Spleen (tissue), 11 donors: ENCODE data around the gene DICER1. TPM values are rescaled to one million over a fixed set of nuclear protein-coding genes. Genes with fewer than 3 reads are reported as not detected.
"Not testable (repeated sequence)": the region's sequence is repeated elsewhere in the genome, so short reads cannot be mapped to it uniquely, and the experiment has no call there.

Experiments
- DNase-seq: peaks from one replicate; pipeline ENCODE4 v3.0.0-alpha.2; 2020
- H3K27ac ChIP-seq, 8 donors: fragments of 200-600 bp; sonication (generic) in 7 of 8; 1 replicate in 4 of 8; 2 replicates in 4 of 8; pipeline versions ENCODE4 v1.5.0 to v1.8.0; 2016 to 2021; ENCODE audit warnings: inconsistent platforms in 4 of 8, mild to moderate bottlenecking in 4 of 8, moderate library complexity in 1 of 8
- H3K27me3 ChIP-seq, 7 donors: fragments of 200-600 bp; sonication (generic) in 6 of 7; replicated peaks in 1 of 7; 1 replicate in 4 of 7; 2 replicates in 3 of 7; pipeline versions ENCODE4 v1.5.0 to v1.8.0; 2016 to 2021; ENCODE audit warnings: inconsistent platforms in 3 of 7, mild to moderate bottlenecking in 1 of 7
- H3K36me3 ChIP-seq, 6 donors: fragments of 200-600 bp; sonication (generic) in 5 of 6; 1 replicate in 4 of 6; 2 replicates in 2 of 6; pipeline versions ENCODE4 v1.5.0 to v1.8.0; 2016 to 2021; ENCODE audit warnings: inconsistent platforms in 2 of 6
- H3K4me1 ChIP-seq, 6 donors: fragments of 200-600 bp; sonication (generic) in 5 of 6; 1 replicate in 3 of 6; 2 replicates in 3 of 6; pipeline versions ENCODE4 v1.5.0 to v1.8.0; 2016 to 2021; ENCODE audit warnings: inconsistent platforms in 3 of 6
- H3K4me3 ChIP-seq, 8 donors: fragments of 200-600 bp; sonication (generic) in 7 of 8; 1 replicate in 4 of 8; 2 replicates in 4 of 8; pipeline versions ENCODE4 v1.5.0 to v1.8.0; 2016 to 2021; ENCODE audit warnings: inconsistent platforms in 4 of 8, mild to moderate bottlenecking in 4 of 8, moderate library complexity in 2 of 8
- H3K9me3 ChIP-seq, 8 donors: fragments of 200-600 bp; sonication (generic) in 7 of 8; 1 replicate in 4 of 8; 2 replicates in 4 of 8; pipeline versions ENCODE4 v1.5.0 to v1.8.0; 2016 to 2021; ENCODE audit warnings: inconsistent platforms in 4 of 8
- CTCF ChIP-seq, 11 experiments: fragments of 200-600 bp in 7 of 11; fragments of 450-650 bp in 4 of 11; sonication (generic) in 4 of 11; IDR thresholded peaks in 8 of 11; conservative IDR thresholded peaks in 3 of 11; 1 replicate in 7 of 11; 2 replicates in 4 of 11; pipeline versions ENCODE4 v1.4.0 to v1.8.0; 2016 to 2021; ENCODE audit warnings: antibody characterized with exemption in 11 of 11, inconsistent platforms in 4 of 11, mild to moderate bottlenecking in 1 of 11
- POLR2A ChIP-seq, 3 donors: fragments of 450-650 bp; IDR thresholded peaks; one replicate each; pipeline ENCODE4 v1.5.1; 2017; ENCODE audit warnings: antibody characterized with exemption in 3 of 3, mild to moderate bottlenecking in 1 of 3
- POLR2AphosphoS5 ChIP-seq, 3 donors: sonication (generic); formaldehyde crosslinking; IDR thresholded peaks; one replicate each; pipeline ENCODE4 v1.5.1; 2017; ENCODE audit warnings: antibody characterized with exemption in 3 of 3
- WGBS, 5 donors: extraction: QIAGEN DNeasy Blood & Tissue Kit in 3 of 5; methylation state at CpG; one replicate each; pipeline versions ENCODE4 v1.1.5 to v1.1.7; 2013 to 2018; 5-methylcytosine and 5-hydroxymethylcytosine counted together
- intact Hi-C: fragments of 100-400 bp; cut with DNase I; formaldehyde crosslinking; loops from one replicate; pipeline ENCODE4 v1.15.0; 2023; ENCODE audit warnings: low total_unique reads
- polyA plus RNA-seq, 3 donors: library from polyadenylated mRNA; stranded (reverse); fragments of 200-250 nt; gene quantifications; one replicate each; pipeline ENCODE4 v1.2.1, GENCODE V29; 2013
- total RNA-seq, 7 donors: library from RNA; depleted of rRNA in 3 of 7; stranded (reverse); fragments of >200 nt in 3 of 7; fragmentation: NEBNext Ultra II Directional in 4 of 7; extraction: Animal tissue kit (Norgen Biotek cat#: 25700) in 4 of 7; gene quantifications; one replicate each; pipeline versions ENCODE4 v1.1.0 to v1.2.1, GENCODE V29; 2016 to 2021
- donor health status: healthy with polysubstance abuse.
- donor health status: DM: no; HTN: no; CAD: no; lungs with moderate emphysema.
- donor health status: DM: no; HTN: no; CAD: no.
- donor health status: Bipolar disorder and iron deficiency.
- donor health status: healthy.
- donor health status: DM: no; HTN: no; CAD: no.
- donor health status: DM: yes; HTN: yes; CAD: no.

Gene DICER1
- total and polyA plus RNA-seq, 10 donors: 7.1 to 124 (median 73.5) TPM

DNA sequence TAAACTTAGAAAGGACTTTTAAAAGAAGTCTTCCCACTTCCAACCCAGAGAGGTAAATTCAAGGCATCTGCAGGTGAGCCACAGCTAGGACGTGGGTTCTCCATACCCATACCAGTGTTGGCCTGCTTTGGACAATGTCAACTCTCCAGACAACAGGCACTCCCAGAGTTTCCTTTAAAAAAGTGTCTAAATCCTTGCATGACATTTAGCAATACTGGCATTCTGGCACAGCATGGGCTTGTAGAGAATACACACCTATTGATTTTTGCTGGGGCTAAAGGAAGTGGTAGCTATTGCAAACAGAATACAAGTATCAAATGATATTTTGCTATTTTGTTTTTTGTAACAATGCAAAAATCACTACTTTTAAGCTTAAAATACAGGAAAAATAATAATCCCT is 25.8 kb upstream of the DICER1 start:
- H3K36me3 ChIP-seq: no peaks in the 10 kb centered on the region
- DNase-seq: no peak
- no peak overlapping the region for H3K4me3 ChIP-seq
- peak overlapping the region; percentile 53 to 93 (median 90) for H3K27ac ChIP-seq
- TF ChIP-seq CTCF (IDR thresholded peaks at IDR 0.05 in 8 of 11, conservative IDR thresholded peaks at IDR 0.05 in 3 of 11): no peak
- no peak for TF ChIP-seq POLR2AphosphoS5 (IDR thresholded peaks at IDR 0.05)
- no peak for TF ChIP-seq POLR2A (IDR thresholded peaks at IDR 0.05)
- WGBS, 5 donors: 78 to 100% (median 87%) methylated on average over 1 of the region's 1 CpG
- H3K9me3 ChIP-seq: peaks cover 0 to 7% (median 0%) of the 10 kb centered on the region in 8 donors
- H3K27me3 ChIP-seq: peaks cover 0 to 15% (median 0%) of the 10 kb centered on the region in 7 donors
- intact Hi-C loops: no loop called here
- peaks cover 8 to 49% (median 31%) of the 10 kb centered on the region in 6 donors for H3K4me1 ChIP-seq

- no peaks in the 10 kb centered on the region for H3K36me3 ChIP-seq
- DNase-seq: no peak
- no peaks in the 10 kb centered on the region for H3K9me3 ChIP-seq
- intact Hi-C loops: no loop called here
- H3K4me3 ChIP-seq: no peak overlapping the region
- H3K27me3 ChIP-seq: peaks cover 0 to 15% (median 0%) of the 10 kb centered on the region in 7 donors
- H3K27ac ChIP-seq: peak overlapping the region in 5 of 8 donors; percentile 90 to 93 (median 92)
- TF ChIP-seq CTCF (IDR thresholded peaks at IDR 0.05 in 8 of 11, conservative IDR thresholded peaks at IDR 0.05 in 3 of 11) (no peak), POLR2A (IDR thresholded peaks at IDR 0.05) (no peak), POLR2AphosphoS5 (IDR thresholded peaks at IDR 0.05) (no peak)
- H3K4me1 ChIP-seq: peaks cover 8 to 44% (median 31%) of the 10 kb centered on the region in 6 donors
- WGBS, 5 donors: 89 to 96% (median 95%) methylated on average over 8 of the region's 8 CpGs
Measured at GRCh38 chr14:95182379-95182778, 25.1 kb upstream of the DICER1 start.

- no peaks in the 10 kb centered on the region for H3K9me3 ChIP-seq
Measured at GRCh38 chr14:95180966-95181741, 23.8 kb upstream of the DICER1 start.

GRCh38 chr14:95175670-95176069 is 18.3 kb upstream of the DICER1 start:
- H3K4me1 ChIP-seq: peaks cover 0 to 28% (median 7%) of the 10 kb centered on the region in 6 donors
- H3K4me3 ChIP-seq, intact Hi-C loops, H3K27ac ChIP-seq, H3K27me3 ChIP-seq, DNase-seq, H3K36me3 ChIP-seq, H3K9me3 ChIP-seq: not testable (repeated sequence)
- WGBS, 5 donors: 93 to 100% (median 99%) methylated on average over 3 of the region's 3 CpGs

More at GRCh38 chr14:95180966-95181741, 23.8 kb upstream of the DICER1 start:
- no peak for DNase-seq
- no peak overlapping the region for H3K27ac ChIP-seq
- H3K4me1 ChIP-seq: peaks cover 8 to 36% (median 28%) of the 10 kb centered on the region in 6 donors
- 80 to 90% (median 84%) methylated on average over 8 of the region's 8 CpGs for WGBS, 5 donors
- peaks cover 0 to 13% (median 0%) of the 10 kb centered on the region in 7 donors for H3K27me3 ChIP-seq
- no peaks in the 10 kb centered on the region for H3K36me3 ChIP-seq
- no peak for TF ChIP-seq CTCF (IDR thresholded peaks at IDR 0.05 in 8 of 11, conservative IDR thresholded peaks at IDR 0.05 in 3 of 11)
- no peak for TF ChIP-seq POLR2A (IDR thresholded peaks at IDR 0.05)
- no peak for TF ChIP-seq POLR2AphosphoS5 (IDR thresholded peaks at IDR 0.05)
- no peak overlapping the region for H3K4me3 ChIP-seq
- intact Hi-C loops: no loop called here
